ENCODE data around the gene BAG3. TPM values are rescaled to one million over a fixed set of nuclear protein-coding genes. Genes with fewer than 3 reads are reported as not detected.

The BAG3 gene
- polyA plus RNA-seq, 1 donor from 2014 or later: 0.61 TPM

- no peaks in the 10 kb centered on the region for H3K27me3 ChIP-seq (ENCODE audit: insufficient read depth, low read depth, low read length)
- H3K4me3 ChIP-seq (ENCODE audit: low read length): no peak overlapping the region
- no peaks in the 10 kb centered on the region for H3K9me2 ChIP-seq (ENCODE audit: insufficient read depth, low read length)
- no peak overlapping the region for H3K9ac ChIP-seq (ENCODE audit: low read length)
- no peak overlapping the region for H3K4me2 ChIP-seq (ENCODE audit: low read length)
- no peak overlapping the region for H3K27ac ChIP-seq (ENCODE audit: low read length)
- H3K36me3 ChIP-seq (ENCODE audit: insufficient read depth, low read length): no peaks in the 10 kb centered on the region
- H4K20me1 ChIP-seq (ENCODE audit: insufficient read depth): no peaks in the 10 kb centered on the region
- no peaks in the 10 kb centered on the region for H3K79me2 ChIP-seq (replicated peaks; ENCODE audit: insufficient read depth, low read length)
- no peaks in the 10 kb centered on the region for H3K9me3 ChIP-seq (ENCODE audit: low read length)
- H2AFZ ChIP-seq (ENCODE audit: low read depth, low read length): no peak overlapping the region
- H3F3A ChIP-seq (ENCODE audit: insufficient read depth, low read length, poor library complexity, severe bottlenecking): no peaks in the 10 kb centered on the region
- TF ChIP-seq RAD21 (conservative IDR thresholded peaks at IDR 0.05) (no peak), SMC3 (conservative IDR thresholded peaks at IDR 0.05; ENCODE audit: poor library complexity) (no peak), EZH2 (IDR thresholded peaks at IDR 0.05; ENCODE audit: borderline replicate concordance, insufficient read depth, low read length, poor library complexity, severe bottlenecking) (no peak), POLR2AphosphoS5 (IDR thresholded peaks at IDR 0.05) (no peak), TAF1 (IDR thresholded peaks at IDR 0.05; ENCODE audit: low read depth) (no peak)
Observed at GRCh38 chr10:119680050-119680449, 28.9 kb downstream of the BAG3 start.

DNA sequence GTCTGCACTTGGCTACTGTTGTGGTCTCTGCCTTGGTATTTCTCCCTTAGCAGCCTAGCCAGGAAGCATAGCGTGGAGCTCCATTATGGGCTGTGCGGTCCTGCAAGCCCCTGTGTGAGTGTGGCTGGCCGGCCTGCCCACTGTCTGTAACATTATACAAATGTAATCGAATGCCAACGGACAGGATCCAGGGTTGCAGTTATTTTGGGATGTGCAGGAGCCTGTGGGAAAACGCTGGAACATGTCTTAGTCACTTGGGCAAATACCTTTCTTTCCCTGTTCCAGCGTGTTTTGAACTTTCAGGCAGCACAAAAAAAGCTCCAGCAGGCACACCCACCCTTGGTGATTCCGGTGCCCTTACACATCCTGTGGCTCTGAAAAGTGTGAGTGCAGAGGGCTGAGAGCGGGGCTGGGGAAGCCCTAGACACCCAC, 29.5 kb downstream of the BAG3 start:
- TF ChIP-seq EZH2 (IDR thresholded peaks at IDR 0.05; ENCODE audit: borderline replicate concordance, insufficient read depth, low read length, poor library complexity, severe bottlenecking) (no peak), RAD21 (conservative IDR thresholded peaks at IDR 0.05) (no peak), CTCF (IDR thresholded peaks at IDR 0.05; ENCODE audit: poor library complexity, severe bottlenecking) (no peak), POLR2AphosphoS5 (IDR thresholded peaks at IDR 0.05) (no peak), SMC3 (conservative IDR thresholded peaks at IDR 0.05; ENCODE audit: poor library complexity) (no peak), REST (IDR thresholded peaks at IDR 0.05; ENCODE audit: borderline replicate concordance) (no peak), TAF1 (IDR thresholded peaks at IDR 0.05; ENCODE audit: low read depth) (no peak), MXI1 (conservative IDR thresholded peaks at IDR 0.05; ENCODE audit: poor library complexity, severe bottlenecking) (no peak), EP300 (conservative IDR thresholded peaks at IDR 0.05; ENCODE audit: poor library complexity, severe bottlenecking) (no peak)
- H3K4me2 ChIP-seq (ENCODE audit: low read length): no peak overlapping the region
- no peak overlapping the region for H3K9ac ChIP-seq (ENCODE audit: low read length)
- no peaks in the 10 kb centered on the region for H3K9me3 ChIP-seq (ENCODE audit: low read length)
- no peaks in the 10 kb centered on the region for H3K27me3 ChIP-seq (ENCODE audit: insufficient read depth, low read depth, low read length)
- no peak overlapping the region for H3K4me3 ChIP-seq (ENCODE audit: low read length)
- H2AFZ ChIP-seq (ENCODE audit: low read depth, low read length): no peak overlapping the region
- H3K27ac ChIP-seq (ENCODE audit: low read length): no peak overlapping the region
- H3F3A ChIP-seq (ENCODE audit: insufficient read depth, low read length, poor library complexity, severe bottlenecking): no peaks in the 10 kb centered on the region
- no peaks in the 10 kb centered on the region for H3K79me2 ChIP-seq (replicated peaks; ENCODE audit: insufficient read depth, low read length)
- no peaks in the 10 kb centered on the region for H3K9me2 ChIP-seq (ENCODE audit: insufficient read depth, low read length)
- no peaks in the 10 kb centered on the region for H4K20me1 ChIP-seq (ENCODE audit: insufficient read depth)
- H3K36me3 ChIP-seq (ENCODE audit: insufficient read depth, low read length): no peaks in the 10 kb centered on the region

All from neural cell (in vitro differentiated cells).